Panc1 (cell line): ENCODE data around the gene HOXA7. TPM values are rescaled to one million over a fixed set of nuclear protein-coding genes. Genes with fewer than 3 reads are reported as not detected.
A peak's percentile ranks its signal among the peaks of the same experiment; 100 is the strongest.

ENCODE experiments used
- ATAC-seq: fragments of 200-7000 bp; cut with Tn5 transposase; 2 replicates; pipeline ENCODE4 v1.9.1; 2020; ENCODE audit warnings: mild to moderate bottlenecking, moderate library complexity
- BruUV-seq: library from RNA; stranded (reverse); fragments of 400-500 nt; replicated peaks from 2 replicates; lab custom pipeline; 2021; lab: Mats Ljungman, UMichigan
- CTCF ChIA-PET: fragments of 300-600 bp; sonication (Branson Sonifier 250); formaldehyde crosslinking; loops from one replicate; lab custom pipeline; 2022; ENCODE audit warnings: antibody characterized with exemption; lab: Charles Lee
- POLR2A ChIA-PET: fragments of 300-600 bp; sonication (Branson Sonifier 250); formaldehyde crosslinking; loops from one replicate; lab custom pipeline; 2022; ENCODE audit warnings: antibody characterized with exemption; lab: Charles Lee
- DNase-seq: peaks from one replicate; pipeline ENCODE4 v3.0.0-alpha.2; 2010; ENCODE audit warnings: low read depth, low spot score
- H3K27ac ChIP-seq: 2 replicates; pipeline ENCODE4 v1.5.1; 2011; ENCODE audit warnings: mild to moderate bottlenecking, low read length, inconsistent platforms
- H3K27me3 ChIP-seq: fragments of 200-500 bp; sonication (Bioruptor generic); 2 replicates; pipeline ENCODE4 v1.6.0; 2014; ENCODE audit warnings: low read length, inconsistent platforms; ENCODE audit not compliant: control insufficient read depth, insufficient read depth
- H3K36me3 ChIP-seq: fragments of 200-500 bp; sonication (Bioruptor generic); 2 replicates; pipeline ENCODE4 v1.5.1; 2014; ENCODE audit warnings: inconsistent platforms, mild to moderate bottlenecking, low read length, moderate library complexity; ENCODE audit not compliant: control insufficient read depth, insufficient read depth
- H3K4me1 ChIP-seq: 2 replicates; pipeline ENCODE4 v1.5.1; 2011; ENCODE audit warnings: inconsistent platforms, mild to moderate bottlenecking, low read length, moderate library complexity; ENCODE audit not compliant: control insufficient read depth, insufficient read depth
- H3K4me3 ChIP-seq, 2 experiments: 2 replicates each; pipeline ENCODE4 v1.5.1; 2011 to 2012; ENCODE audit warnings: low read depth in 2 of 2, low read length in 2 of 2, mild to moderate bottlenecking in 2 of 2, inconsistent platforms in 1 of 2, moderate library complexity in 1 of 2
- H3K9me3 ChIP-seq: fragments of 200-500 bp; sonication (Bioruptor generic); 2 replicates; pipeline ENCODE4 v1.5.1; 2014; ENCODE audit warnings: low read depth, mild to moderate bottlenecking, inconsistent platforms, low read length, moderate library complexity; ENCODE audit not compliant: control insufficient read depth, insufficient read depth
- CTCF ChIP-seq: fragments of 450-650 bp; IDR thresholded peaks from 2 replicates; pipeline ENCODE4 v1.5.1; 2017; ENCODE audit warnings: mild to moderate bottlenecking
- POLR2AphosphoS5 ChIP-seq: IDR thresholded peaks from 2 replicates; pipeline ENCODE4 v1.6.1; 2012; ENCODE audit warnings: mild to moderate bottlenecking, low read depth, low read length, moderate library complexity
- SIN3A ChIP-seq: IDR thresholded peaks from 2 replicates; pipeline ENCODE4 v1.6.1; 2012; ENCODE audit warnings: low read depth, mild to moderate bottlenecking, low read length, moderate library complexity, borderline replicate concordance; ENCODE audit not compliant: insufficient read depth
- TCF7L2 ChIP-seq: IDR thresholded peaks from 2 replicates; pipeline ENCODE4 v1.6.1; 2011; ENCODE audit warnings: mild to moderate bottlenecking, low read depth, low read length, inconsistent platforms
- in situ Hi-C: cut with HindIII; loops from 2 replicates; pipeline ENCODE4 v1.10.0; 2016; ENCODE audit warnings: low sequenced_read_pairs, low pct_unique_long_range_greater_than_20kb
- intact Hi-C: fragments of 100-400 bp; cut with micrococcal nuclease; formaldehyde crosslinking; loops from one replicate; pipeline ENCODE4 v1.10.0; 2022; ENCODE audit not compliant: unreplicated experiment
- total RNA-seq: library from RNA; stranded (reverse); gene quantifications from one replicate; pipeline ENCODE4 v1.2.1, GENCODE V29; 2021; ENCODE audit not compliant: unreplicated experiment
- TF ChIP-seq, protein P1 (sequence below), 2 experiments: IDR thresholded peaks; 2 replicates each; pipeline ENCODE4 v1.6.1; 2011 to 2012; ENCODE audit warnings: low read depth in 2 of 2, control low read depth in 1 of 2, low read length in 1 of 2, mild to moderate bottlenecking in 1 of 2, moderate library complexity in 1 of 2; ENCODE audit not compliant: insufficient read depth in 1 of 2

The HOXA7 gene
- total RNA-seq, 1 experiment from 2014 or later: not detected

DNA sequence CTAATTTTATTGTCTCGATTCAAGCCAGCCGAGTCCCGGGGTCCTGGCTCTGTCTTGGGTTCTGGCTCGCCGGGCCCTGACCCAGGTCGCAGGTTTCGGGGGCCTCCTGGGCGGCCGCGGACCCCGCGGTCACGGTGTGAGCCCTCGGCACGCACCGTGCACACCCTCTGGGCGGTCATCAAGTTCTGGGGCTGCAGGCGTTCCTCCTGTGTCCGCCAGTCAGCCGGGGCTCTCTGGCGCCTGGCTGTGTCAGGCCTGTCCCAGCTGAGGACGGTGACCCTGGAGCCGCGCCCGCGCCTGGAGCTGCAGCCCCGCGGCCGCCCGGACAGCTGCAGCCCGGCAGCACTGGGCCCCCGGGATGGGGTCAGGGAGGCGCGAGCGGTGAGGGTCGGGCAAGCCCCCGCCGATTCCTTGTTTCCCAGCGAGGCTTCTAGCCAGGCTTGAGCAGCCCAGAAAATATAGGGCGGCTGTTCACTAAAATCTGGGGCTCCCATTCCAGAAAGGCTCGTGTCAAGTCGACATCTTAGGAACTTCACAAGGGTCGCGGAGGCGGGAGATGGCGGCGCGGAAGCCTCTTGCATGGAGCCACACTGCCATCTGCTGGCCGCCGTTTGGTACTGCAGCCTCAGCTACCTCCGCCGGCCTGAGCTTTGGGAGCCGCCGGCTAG is 4.2 kb upstream of the HOXA7 start:
- BruUV-seq: no TSS peak
- DNase-seq (no peak), ATAC-seq (peak; percentile 87)
- CTCF ChIA-PET: interaction anchor here (0.5 to 2.5 kb wide), 12 partner anchors 11 to 1268 kb away, joined by 3 to 24 read pairs (median 5); no protein-coding TSS in a partner anchor
- Histone ChIP-seq H3K4me1 (no peaks in the 10 kb centered on the region), H3K4me3 (peak overlapping the region; percentile 71 to 80), H3K27me3 (no peaks in the 10 kb centered on the region), H3K36me3 (no peaks in the 10 kb centered on the region; the same call in 1 of the 2 replicates), H3K9me3 (no peaks in the 10 kb centered on the region), H3K27ac (peak overlapping the region; percentile 81)
- in situ Hi-C loops (no loop called here), intact Hi-C loops (loop anchor here (2.0 to 5.0 kb wide), 2 partner anchors 478 to 783 kb away; no protein-coding TSS in a partner anchor)
- POLR2A ChIA-PET: interaction anchor here (0.6 kb wide), 1 partner anchor 61 kb away, joined by 4 read pairs; no protein-coding TSS in a partner anchor
- peak; percentile 45; the same call in 1 of the 2 replicates for TF ChIP-seq SIN3A
- TF ChIP-seq, protein P1, sequence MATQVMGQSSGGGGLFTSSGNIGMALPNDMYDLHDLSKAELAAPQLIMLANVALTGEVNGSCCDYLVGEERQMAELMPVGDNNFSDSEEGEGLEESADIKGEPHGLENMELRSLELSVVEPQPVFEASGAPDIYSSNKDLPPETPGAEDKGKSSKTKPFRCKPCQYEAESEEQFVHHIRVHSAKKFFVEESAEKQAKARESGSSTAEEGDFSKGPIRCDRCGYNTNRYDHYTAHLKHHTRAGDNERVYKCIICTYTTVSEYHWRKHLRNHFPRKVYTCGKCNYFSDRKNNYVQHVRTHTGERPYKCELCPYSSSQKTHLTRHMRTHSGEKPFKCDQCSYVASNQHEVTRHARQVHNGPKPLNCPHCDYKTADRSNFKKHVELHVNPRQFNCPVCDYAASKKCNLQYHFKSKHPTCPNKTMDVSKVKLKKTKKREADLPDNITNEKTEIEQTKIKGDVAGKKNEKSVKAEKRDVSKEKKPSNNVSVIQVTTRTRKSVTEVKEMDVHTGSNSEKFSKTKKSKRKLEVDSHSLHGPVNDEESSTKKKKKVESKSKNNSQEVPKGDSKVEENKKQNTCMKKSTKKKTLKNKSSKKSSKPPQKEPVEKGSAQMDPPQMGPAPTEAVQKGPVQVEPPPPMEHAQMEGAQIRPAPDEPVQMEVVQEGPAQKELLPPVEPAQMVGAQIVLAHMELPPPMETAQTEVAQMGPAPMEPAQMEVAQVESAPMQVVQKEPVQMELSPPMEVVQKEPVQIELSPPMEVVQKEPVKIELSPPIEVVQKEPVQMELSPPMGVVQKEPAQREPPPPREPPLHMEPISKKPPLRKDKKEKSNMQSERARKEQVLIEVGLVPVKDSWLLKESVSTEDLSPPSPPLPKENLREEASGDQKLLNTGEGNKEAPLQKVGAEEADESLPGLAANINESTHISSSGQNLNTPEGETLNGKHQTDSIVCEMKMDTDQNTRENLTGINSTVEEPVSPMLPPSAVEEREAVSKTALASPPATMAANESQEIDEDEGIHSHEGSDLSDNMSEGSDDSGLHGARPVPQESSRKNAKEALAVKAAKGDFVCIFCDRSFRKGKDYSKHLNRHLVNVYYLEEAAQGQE (IDR thresholded peaks at IDR 0.05; ENCODE audit: insufficient read depth in 1 of 2, low read depth in 2 of 2, low read length in 1 of 2): no peak
- TF ChIP-seq TCF7L2: no peak
- peak; percentile 100 for TF ChIP-seq CTCF
- no peak for TF ChIP-seq POLR2AphosphoS5

- ATAC-seq (peak; percentile 2), DNase-seq (no peak)
- in situ Hi-C loops: no loop called here
- no peaks in the 10 kb centered on the region for H3K27me3 ChIP-seq
- intact Hi-C loops: loop anchor here (2.0 to 5.0 kb wide), 2 partner anchors 477 to 783 kb away; no protein-coding TSS in a partner anchor
- no peaks in the 10 kb centered on the region for H3K4me1 ChIP-seq
- ChIA-PET POLR2A (interaction anchor here (0.6 kb wide), 1 partner anchor 168 kb away, joined by 5 read pairs; no protein-coding TSS in a partner anchor), CTCF (interaction anchor here (0.5 to 2.5 kb wide), 6 partner anchors 10 to 837 kb away, joined by 3 to 24 read pairs (median 4); no protein-coding TSS in a partner anchor)
- H3K36me3 ChIP-seq: no peaks in the 10 kb centered on the region; the same call in 1 of the 2 replicates
- peak overlapping the region; percentile 81 for H3K27ac ChIP-seq
- H3K4me3 ChIP-seq: peak overlapping the region; percentile 71 to 80
- no peak for TF ChIP-seq SIN3A
- TF ChIP-seq CTCF: no peak
- TF ChIP-seq, protein P1 (IDR thresholded peaks at IDR 0.05; ENCODE audit: insufficient read depth in 1 of 2, low read depth in 2 of 2, low read length in 1 of 2): no peak
- TF ChIP-seq TCF7L2: no peak
- no peak for TF ChIP-seq POLR2AphosphoS5
- no TSS peak for BruUV-seq
- H3K9me3 ChIP-seq: no peaks in the 10 kb centered on the region
Observed at GRCh38 chr7:27160145-27160545, 3.7 kb upstream of the HOXA7 start.
